HG02623 (cell line): ENCODE data around the gene MAPT.
"Not testable (repeated sequence)": the region's sequence is repeated elsewhere in the genome, so short reads cannot be mapped to it uniquely, and the experiment has no call there.

Source experiments
- ATAC-seq: cut with Tn5 transposase; IDR thresholded peaks from one replicate; pipeline ENCODE4 v1.9.1; 2021; ENCODE audit warnings: moderate library complexity; ENCODE audit not compliant: unreplicated experiment

MAPT gene

DNA sequence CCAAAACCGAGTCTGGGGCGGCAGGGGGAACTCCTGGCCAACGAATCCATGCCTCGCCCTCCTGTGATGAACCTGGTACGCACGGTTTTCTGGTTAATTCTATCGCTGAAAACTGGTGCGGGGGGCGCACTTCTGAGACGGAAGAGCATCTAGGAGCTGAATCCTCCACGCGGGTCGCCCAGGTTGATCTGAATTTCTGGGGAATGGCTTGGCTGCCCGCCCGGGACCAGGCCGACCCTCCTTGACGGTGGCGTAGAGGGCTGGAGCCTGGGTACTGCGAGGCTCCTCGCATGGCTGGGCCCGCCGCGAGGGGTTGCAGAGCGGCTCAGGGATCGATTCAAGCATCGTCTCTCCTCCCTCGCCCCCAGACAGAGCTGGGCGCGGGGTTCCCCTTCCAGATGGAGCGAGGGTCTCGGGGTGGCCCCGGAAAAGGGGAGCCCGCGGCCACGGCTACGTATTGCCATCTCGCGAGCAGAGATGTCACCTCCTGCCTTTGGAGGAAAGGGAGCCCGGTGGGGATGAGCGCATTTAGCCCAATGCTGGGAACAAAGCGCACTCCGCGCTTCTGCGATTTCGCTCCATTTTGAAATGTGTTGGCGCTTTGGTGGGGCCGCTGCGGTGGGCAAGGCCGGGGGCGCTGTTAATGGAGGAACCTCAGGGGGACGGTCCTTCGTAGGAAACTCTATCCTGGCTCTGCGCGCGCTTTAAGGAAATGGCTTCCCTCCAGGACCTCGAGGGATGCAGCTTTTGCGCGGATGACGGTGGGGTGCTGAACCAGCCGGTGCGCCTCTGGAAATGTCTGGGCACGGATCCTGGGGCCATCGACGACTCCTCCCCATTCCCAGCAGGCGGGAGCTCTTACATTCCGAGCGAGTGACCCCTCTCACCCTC, 2.7 kb downstream of the MAPT start:
- no peak for ATAC-seq

DNA sequence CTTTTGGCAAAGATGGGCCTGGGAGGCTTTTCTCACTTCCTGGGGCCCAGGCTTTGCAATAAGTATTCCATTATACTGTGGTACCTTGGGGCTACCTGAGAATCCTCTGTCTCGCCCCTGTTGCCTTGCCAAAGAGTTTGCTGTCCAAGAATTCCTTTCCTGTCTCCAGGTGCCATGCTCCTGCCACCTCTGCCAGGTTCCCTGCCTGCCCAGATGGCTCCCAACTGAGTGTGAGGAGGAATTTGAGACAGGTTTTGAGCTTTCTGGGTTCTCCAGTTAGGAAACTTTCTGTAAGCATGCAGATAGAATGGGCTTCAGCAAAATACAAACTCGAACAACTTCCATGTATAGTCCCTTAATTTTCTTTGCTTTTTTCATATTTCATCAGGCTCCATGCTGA, 5.8 kb downstream of the MAPT start:
- no peak for ATAC-seq

DNA sequence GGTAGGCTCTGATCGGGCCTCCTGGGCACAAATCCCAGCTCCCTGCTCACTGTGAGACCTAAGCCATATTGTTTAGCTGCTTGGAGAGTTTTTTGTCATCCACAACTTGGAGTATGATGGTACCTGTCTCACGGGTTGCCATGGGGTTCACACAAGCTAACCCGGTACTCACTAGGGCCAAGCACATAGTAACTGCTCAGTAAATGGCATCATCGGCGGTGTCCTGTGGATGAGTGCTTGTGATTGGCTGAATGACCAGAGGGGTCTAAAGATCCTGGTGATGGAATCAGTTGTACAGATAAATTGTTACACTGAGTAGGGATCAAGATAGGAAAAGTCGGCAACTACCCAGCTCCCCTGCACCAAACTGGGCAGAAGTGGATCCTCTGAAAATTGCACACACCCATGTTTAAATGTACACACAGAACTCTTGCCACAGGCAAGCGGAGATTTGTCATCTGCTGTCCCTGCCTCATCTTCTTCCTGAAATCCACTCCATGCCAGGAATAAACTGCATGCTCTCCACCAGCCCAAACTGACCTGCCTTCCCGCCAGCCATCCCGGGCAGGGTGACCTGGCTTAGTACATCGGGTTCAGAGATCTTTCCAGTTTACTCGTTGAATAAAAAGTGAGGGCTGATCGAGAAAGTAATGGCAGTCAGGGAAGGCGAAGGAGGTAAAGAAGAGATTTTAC, 6.5 kb downstream of the MAPT start:
- ATAC-seq, result no peak

DNA sequence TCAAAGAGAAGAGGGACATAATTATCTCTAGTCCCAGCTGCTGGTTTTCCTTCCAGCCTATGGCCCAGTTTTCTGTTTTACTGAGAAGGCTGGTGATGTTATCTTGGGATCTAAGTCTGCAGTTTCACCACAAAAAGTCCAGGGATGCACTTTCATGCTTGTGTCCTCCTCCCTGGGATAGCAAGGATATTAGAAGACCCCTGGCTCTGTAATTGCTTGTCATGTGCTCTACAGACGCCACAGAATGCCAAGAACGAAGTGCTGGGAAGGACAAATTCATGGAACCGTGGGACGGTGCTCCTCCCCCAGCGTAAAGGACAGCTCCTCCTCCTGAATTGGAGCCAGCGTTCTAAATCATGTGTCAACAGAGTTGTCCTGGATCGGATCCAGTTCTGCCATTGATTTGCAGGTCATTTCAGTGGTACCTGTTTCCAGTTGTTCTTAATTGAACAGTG, 8.6 kb downstream of the MAPT start:
- no peak for ATAC-seq

DNA sequence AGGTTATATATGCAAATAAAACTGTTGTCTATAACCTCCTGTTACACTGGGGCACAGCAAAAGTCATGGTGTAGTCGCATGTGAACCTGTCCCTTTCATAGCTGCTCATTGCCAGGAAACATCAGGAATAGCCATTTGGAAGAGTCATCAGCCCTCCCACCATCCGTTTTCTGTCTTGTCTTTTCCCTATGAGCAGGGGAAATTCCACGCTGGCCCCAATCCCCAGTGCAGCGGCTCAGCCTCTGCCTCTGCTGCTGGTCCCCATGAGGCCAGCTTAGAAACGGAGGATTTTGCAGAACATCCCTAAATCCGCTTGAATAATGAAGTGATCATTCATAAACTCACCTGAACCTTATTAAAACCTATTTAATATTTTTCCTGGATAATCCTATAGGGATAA, 10.5 kb downstream of the MAPT start:
- ATAC-seq, result no peak

DNA sequence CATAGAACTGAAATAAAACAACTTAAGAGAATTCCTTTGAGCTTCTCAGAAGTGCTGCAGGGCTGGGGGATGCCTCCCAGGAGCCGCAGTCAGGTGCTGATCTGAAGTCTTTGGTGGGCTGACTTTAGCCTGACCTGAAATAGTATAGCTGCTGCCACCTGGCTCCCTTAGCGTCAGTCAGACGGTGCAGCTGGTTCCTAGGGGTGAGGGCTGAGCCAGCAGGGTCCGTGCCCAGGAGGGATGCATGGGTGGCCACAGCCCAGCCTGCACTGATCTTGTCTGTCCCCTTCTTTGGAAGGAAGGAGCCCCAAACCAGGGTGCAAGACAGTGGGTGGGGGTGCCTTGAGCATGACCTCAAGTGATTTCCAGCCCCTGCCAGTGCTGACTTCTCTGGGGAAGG, 11.5 kb downstream of the MAPT start:
- no peak for ATAC-seq

DNA sequence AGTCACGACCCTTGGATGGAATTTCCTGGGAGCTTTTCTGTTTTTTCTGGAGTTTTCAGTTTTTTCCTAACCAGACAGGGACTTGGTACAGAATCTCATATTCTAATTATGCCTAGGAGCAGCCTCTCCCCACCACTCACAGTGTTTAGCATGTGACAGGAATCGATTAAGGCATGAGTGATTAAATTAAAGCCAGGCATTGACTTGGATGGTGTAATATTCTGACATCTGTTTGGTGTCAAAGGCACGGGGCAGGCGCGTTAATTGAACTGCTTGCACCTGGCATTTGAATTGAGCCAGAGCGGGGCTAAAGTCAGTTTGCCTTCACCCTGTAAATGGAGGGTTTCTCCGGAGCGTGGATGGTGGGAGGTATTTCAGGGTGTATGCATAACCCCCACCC, 11.9 kb downstream of the MAPT start:
- ATAC-seq, result no peak

DNA sequence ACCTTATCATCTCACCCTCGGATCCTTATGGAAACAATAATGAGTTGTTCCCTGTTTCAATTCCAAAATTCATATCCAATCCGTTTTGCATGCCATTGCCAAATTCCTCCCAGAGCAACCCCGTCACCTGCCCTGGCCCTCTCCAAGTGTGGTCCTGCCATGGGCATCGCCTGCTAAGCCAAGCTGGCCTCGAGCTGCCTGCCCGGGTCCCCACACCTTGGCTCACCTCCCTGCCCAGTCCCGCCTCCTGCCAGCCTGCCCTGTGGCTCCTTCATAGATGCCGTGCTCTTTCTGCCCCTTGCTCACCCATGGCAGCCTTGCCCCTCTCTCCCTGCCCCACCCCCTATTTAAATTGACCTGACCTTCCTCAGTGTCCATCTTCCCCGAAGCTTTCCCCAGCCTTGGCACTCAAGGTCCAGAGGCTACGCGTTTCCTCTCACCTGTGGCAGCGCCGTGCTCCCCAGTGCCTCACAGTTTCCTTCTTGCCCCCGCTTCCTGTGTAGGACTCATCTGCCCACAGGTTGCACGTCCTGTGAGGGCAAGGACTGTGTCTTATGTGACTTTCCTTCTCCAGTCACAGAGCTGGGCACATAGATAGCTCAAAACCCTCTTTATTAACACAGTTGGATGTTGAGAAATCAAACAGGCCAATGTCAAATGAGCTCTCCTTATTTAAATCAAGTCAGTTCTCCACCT, 12.7 kb downstream of the MAPT start:
- ATAC-seq, result no peak

DNA sequence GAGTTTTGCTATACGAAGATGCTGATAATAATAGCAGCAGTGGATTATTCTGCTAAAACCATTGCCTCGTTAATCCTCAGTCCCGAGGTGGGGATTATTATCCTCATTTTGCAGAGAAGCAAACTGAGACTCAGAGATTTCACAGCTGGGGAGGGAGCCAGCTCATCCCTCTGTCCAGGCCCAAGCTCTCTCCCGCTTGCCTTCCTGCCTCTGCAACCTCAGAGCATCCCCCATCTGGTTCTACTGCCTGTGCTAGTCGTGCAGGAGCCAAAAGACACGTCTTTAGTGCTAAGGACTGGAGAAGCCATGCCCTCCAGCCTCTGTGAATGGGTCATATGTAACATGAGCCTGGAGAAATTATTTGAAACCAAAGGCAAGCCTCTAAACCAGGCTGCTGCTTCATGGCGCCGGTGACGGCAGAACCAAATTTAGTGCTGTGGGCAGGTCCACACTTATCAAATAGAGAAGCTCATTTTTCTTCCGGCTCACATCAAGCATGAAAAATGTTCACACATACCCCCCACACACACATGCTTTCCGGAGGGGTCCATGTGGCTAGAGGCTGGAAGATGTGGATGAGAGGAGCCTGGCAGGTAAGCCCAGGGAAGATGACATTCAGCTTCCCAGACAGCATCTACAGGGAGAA, 13.5 kb downstream of the MAPT start:
- no peak for ATAC-seq

DNA sequence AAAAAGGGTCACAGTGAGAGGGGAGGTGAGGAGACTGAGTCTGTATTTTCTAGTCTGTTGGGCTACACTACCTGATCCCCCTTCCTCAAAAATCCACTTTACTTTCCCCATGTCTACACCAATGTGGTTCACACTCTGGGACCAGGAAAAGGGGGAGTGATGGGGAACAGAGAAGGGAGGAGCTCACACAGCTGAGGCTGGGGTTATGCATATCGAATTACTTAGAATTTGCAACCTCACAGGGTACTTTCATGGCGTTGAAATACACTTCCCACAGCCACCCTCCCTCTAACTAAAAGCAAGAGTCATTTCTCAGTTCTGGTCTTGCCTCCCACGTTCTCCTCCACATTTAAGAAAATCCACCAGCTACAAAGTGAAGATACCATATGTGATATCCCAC, 14.1 kb downstream of the MAPT start:
- no peak for ATAC-seq

DNA sequence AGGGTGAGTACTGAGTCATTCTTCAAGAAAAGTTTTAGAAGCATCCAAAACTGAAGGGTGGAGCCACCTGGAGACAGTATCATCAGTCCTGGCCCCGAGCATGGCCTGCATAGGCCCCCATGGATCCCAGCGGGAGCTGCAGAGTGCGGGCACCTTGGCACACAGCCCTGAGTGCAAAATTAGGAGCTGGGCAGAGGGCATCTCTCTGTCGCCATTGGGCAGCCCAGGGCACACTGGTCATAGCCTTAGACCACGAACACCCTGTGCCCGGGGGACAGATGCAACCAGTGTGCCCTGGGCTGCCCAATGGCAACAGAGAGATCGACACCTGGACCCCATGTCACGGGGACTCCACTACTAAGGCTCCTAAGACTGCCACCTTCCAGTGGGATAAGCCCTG, 14.6 kb downstream of the MAPT start:
- ATAC-seq, result no peak

DNA sequence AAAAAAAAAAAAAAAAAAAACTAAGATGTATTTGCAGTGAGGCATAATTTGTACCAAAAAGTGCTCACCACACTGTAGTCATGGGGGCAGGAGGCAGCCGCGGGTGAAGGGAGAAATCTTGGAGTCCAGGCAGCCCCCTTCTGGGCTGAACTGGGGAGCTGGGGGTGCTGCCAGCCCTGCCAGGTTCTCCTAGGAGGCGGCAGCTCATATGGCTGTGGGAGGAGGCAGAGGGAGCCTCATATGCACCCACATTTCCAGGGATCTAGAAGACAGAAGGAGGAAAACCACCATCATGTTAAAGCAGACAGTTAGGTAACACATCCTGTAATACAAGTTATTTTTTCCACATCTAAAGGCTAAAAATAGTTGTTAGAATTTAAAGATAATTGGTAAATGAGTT, 16.3 kb downstream of the MAPT start:
- ATAC-seq, result no peak

DNA sequence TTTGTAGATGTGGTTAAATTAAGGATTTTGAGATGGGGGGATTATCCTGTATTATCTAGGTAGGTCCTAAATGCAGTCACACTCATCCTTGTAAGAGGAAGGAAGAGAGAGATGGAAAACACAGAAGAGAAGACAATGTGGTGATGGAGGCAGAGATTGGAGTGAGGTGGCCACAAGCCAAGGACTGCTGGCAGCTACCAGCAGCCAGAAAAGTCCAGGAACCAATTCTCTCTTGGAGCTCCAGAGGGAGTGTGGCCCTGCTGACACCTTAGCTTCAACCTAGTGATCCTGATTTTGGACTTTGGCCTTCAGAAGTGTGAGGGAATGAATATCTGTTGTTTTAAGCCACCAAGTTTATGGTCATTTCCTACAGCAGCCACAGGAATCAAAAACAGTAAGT, 18.0 kb downstream of the MAPT start:
- no peak for ATAC-seq

DNA sequence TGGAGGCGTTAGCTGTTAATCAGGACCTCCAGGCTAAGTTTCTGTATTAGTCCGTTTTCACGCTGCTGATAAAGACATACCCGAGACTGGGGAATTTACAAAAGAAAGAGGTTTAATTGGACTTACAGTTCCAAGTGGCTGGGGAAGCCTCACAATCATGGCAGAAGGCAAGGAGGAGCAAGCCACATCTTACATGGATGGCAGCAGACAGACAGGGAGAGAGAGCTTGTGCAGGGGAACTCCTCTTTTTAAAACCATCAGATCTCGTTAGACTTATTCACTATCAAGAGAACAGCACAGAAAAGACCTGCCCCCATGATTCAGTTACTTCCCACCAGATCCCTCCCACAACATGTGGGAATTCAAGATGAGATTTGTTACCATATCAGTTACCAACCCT, 18.7 kb downstream of the MAPT start:
- not testable (repeated sequence) for ATAC-seq

DNA sequence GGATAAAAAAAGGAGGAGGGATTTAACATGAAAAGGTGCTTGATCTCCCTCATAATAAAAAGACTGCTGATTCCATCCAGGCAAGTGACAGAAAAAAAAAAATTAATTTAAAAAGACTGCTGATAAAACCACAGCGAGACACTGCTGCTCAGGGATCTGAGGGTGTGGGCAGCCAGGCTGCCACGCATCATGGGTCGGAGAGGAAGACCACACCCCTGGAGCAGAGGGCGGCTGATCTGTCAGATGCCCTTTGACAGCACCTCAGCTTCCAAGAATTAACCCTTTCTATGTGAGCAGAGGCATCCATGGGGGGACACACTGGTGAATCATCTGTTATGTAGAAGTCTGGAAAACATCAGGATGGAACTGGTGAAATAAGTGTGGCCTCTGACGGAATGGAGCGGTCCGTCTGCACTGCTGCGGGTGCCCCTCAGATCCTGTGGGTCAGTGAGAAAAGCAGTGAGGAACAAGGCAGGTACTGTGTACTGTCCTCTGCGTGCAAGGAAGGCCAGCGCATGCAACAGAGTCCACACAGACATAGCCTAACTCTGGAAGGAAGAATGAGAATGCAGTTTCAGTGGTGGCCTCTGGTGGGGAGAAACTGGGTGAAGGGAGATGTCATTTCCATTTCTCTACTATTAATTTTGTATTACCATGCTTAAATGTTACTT, 19.8 kb downstream of the MAPT start:
- ATAC-seq, result no peak

DNA sequence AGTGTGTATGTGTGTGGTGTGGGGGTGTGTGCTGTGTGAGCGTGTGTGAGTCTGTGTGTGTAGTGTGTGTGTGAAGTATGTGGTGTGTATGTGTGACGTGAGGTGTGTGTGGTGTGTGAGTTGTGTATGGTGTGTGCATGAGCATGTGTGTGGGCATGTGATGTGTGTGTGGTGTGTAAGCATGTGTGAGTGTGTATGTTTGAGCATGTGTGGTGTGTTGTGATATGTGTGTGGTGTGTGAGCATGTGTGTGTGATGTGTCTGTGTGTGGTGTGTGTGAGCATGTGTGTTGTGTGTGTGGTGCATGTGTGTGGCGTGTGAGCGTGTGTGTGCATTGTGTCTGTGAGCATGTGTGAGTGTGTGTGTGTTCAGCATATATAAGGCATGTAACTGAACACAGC, 20.9 kb downstream of the MAPT start:
- ATAC-seq, result no peak

DNA sequence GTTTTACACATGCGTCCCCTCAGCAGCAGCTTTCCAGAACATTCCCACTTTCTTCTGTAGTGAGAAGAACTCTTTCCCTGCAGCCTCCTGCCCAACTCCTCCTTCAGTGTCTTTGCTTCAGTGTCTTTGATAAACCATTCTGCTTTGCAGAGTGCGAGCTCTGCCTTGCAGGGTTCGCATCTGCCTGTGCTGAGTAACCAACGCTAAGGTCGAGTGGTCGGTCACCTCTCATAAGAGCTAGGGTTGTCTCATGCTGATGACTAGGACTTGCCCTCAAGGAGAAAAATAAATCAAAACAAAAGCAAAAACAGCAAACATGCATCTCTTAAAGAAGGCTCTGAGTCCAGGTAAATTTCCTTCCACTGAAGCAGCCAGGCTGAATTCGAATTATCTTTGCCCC, 22.7 kb downstream of the MAPT start:
- no peak for ATAC-seq

DNA sequence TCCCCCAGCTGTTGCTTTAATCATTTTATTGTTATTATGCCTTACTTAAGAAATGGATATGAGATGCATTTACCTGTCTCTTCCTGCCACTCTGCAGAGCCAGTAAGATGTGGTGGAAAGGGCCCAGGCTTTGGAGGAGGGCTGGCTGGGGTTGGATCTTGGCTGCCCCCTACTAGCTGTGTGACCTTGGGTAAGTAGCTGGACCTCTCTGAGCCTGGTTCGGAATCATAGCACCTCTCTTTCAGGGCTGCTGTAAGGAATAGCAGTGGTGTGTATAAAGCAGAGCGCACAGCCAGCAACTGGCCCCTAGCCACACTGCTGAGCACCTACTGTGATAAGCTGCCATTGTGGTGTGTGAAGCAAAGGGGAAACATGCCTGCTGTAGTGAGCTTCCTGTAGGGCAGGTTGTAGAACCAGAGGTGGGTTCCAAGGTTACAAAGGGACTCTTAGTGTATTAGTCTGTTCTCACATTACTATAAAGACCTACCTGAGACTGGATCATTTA, 23.9 kb downstream of the MAPT start:
- ATAC-seq, result no peak

DNA sequence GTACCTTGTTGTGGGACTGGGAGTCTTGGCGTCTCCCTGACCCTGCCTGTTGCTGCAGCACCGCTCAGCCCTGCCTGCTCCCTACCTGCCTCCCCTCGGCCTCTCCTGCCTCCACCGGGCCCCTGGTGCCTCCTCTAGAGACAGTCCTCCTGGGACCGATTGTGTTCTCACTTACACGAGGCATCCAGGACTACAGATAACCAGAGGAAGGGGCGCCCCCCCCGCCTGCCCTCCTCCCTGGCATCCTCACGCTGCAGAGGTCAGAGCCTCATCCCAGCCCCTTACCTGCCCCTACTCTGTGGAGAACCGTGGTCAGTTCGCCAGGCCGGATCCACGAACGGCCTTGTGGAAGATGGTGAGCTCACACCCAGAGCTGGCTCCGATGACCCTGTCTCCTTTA, 24.8 kb downstream of the MAPT start:
- no peak for ATAC-seq

DNA sequence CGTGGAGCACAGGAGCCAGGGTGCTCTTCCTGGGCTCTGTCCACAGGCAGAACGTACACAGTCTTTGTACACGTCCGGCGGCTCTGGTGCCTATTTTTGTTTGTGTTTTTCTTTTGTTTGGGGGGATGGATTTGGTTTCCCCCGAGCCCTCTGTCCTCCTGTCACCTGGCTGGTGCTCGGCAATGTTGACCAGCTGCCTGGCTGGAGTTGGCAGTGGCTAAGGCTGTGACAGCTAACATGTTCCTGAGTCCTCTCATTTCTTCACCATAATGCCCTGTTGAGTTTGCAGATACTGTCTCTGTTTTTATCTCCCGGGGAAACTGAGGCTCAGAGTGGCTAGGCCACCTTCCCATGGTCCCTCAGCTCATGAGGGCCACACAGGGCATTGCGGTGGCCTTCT, 25.7 kb downstream of the MAPT start:
- ATAC-seq, result no peak
